Measurements from ENCODE around the gene SLC24A4. TPM values are rescaled to one million over a fixed set of nuclear protein-coding genes. Genes with fewer than 3 reads are reported as not detected.

SLC24A4 gene
- total RNA-seq, 1 donor from 2014 or later: 0.34 TPM

GRCh38 chr14:92383805-92384204, 60.8 kb downstream of the SLC24A4 start:
- Mint-ChIP-seq H3K9me3 (ENCODE audit: unreplicated experiment) (no peaks in the 10 kb centered on the region), H3K36me3 (ENCODE audit: unreplicated experiment) (no peaks in the 10 kb centered on the region), H3K27me3 (ENCODE audit: unreplicated experiment) (no peaks in the 10 kb centered on the region), H3K4me3 (ENCODE audit: unreplicated experiment) (no peak overlapping the region), H3K4me1 (ENCODE audit: low read depth, unreplicated experiment) (peaks cover 5% of the 10 kb centered on the region), H3K27ac (ENCODE audit: unreplicated experiment) (no peak overlapping the region)
- TF ChIP-seq, protein P1, sequence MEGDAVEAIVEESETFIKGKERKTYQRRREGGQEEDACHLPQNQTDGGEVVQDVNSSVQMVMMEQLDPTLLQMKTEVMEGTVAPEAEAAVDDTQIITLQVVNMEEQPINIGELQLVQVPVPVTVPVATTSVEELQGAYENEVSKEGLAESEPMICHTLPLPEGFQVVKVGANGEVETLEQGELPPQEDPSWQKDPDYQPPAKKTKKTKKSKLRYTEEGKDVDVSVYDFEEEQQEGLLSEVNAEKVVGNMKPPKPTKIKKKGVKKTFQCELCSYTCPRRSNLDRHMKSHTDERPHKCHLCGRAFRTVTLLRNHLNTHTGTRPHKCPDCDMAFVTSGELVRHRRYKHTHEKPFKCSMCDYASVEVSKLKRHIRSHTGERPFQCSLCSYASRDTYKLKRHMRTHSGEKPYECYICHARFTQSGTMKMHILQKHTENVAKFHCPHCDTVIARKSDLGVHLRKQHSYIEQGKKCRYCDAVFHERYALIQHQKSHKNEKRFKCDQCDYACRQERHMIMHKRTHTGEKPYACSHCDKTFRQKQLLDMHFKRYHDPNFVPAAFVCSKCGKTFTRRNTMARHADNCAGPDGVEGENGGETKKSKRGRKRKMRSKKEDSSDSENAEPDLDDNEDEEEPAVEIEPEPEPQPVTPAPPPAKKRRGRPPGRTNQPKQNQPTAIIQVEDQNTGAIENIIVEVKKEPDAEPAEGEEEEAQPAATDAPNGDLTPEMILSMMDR (IDR thresholded peaks at IDR 0.05; ENCODE audit: partially characterized antibody, unreplicated experiment): no peak
- no peak for DNase-seq

DNA sequence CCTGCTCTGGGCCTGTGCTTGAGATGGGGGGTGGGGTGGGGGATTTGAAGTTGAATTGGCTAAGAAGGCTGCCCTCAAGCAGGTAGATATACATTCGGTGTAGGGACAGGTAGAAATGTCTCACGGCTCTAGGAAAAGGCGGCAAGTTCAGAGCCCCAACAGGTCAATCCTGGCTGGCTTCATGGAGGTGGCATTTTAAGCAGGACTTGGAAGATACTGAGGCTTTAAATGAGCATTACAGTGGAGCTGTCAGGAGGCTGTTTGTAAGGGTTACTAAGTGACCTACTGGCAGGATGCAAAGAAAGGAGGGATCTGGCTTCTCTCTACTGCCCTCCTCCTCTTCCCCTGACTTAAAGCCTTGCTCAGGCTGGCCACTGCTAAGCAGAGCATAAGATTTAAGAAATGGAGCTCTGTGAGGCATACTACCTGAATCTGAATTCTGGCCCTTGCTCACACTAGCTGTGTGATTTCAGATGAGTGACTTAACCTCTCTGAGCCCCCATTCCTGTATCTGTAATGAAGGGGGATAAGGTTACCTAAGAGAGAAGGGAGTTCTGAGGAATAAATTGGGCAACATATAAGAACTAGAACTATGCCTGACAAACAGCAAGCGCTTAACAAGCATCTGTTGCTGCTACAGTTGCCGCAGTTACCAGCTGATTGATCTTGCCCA, 61.6 kb downstream of the SLC24A4 start:
- Mint-ChIP-seq H3K27me3 (ENCODE audit: unreplicated experiment) (no peaks in the 10 kb centered on the region), H3K4me1 (ENCODE audit: low read depth, unreplicated experiment) (peaks cover 5% of the 10 kb centered on the region), H3K9me3 (ENCODE audit: unreplicated experiment) (no peaks in the 10 kb centered on the region), H3K4me3 (ENCODE audit: unreplicated experiment) (no peak overlapping the region), H3K36me3 (ENCODE audit: unreplicated experiment) (no peaks in the 10 kb centered on the region), H3K27ac (ENCODE audit: unreplicated experiment) (no peak overlapping the region)
- TF ChIP-seq, protein P1 (IDR thresholded peaks at IDR 0.05; ENCODE audit: partially characterized antibody, unreplicated experiment): no peak
- DNase-seq: no peak

DNA sequence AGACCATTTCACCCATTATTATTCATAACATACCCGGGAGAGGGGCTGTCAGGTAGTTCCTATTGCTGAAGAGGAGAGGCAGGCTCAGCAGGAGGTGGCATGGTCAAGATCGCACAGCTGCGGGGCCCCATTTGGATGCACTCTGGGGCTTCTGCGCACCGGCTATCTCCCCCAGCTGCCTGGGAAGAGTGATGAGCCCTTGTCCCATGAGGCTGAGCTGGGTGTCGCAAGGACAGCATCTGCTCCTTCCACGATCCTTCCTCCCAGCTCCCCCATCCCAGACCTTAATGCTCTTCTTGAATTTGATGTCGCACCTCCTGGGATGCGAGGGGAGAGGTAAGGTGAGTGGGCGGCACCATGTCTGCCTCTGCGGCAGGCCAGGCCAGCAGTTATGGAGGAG, 62.6 kb downstream of the SLC24A4 start:
- peaks cover 5% of the 10 kb centered on the region for H3K4me1 Mint-ChIP-seq (ENCODE audit: low read depth, unreplicated experiment)

DNA sequence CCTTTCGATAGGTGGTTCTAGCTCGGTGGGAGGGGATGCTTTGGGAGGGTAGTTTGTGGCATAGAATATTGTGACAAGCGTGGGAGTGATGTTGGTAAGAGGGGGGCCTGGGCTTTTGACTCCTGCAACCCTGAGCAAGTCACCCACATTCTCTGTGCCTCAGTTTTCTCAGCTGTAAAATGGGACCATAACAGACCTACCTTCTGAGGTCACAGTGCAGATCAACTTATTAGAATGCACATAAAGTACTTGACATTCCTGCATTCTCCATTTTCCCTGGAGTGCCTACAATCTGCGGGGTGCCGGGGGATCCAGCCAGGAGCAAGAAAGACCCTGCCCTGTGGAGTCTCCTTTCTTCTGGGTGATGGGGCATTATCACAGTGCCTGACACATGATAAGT, 63.2 kb downstream of the SLC24A4 start:
- no peak overlapping the region for H3K4me3 Mint-ChIP-seq (ENCODE audit: unreplicated experiment)
- H3K36me3 Mint-ChIP-seq (ENCODE audit: unreplicated experiment): no peaks in the 10 kb centered on the region
- TF ChIP-seq, protein P1 (IDR thresholded peaks at IDR 0.05; ENCODE audit: partially characterized antibody, unreplicated experiment): no peak
- H3K27ac Mint-ChIP-seq (ENCODE audit: unreplicated experiment): no peak overlapping the region
- peaks cover 5% of the 10 kb centered on the region for H3K4me1 Mint-ChIP-seq (ENCODE audit: low read depth, unreplicated experiment)
- H3K9me3 Mint-ChIP-seq (ENCODE audit: unreplicated experiment): no peaks in the 10 kb centered on the region
- H3K27me3 Mint-ChIP-seq (ENCODE audit: unreplicated experiment): no peaks in the 10 kb centered on the region
- DNase-seq: no peak

More for the DNA sequence above, 62.6 kb downstream of the SLC24A4 start:
- no peak for DNase-seq
- H3K9me3 Mint-ChIP-seq (ENCODE audit: unreplicated experiment): no peaks in the 10 kb centered on the region
- TF ChIP-seq, protein P1 (IDR thresholded peaks at IDR 0.05; ENCODE audit: partially characterized antibody, unreplicated experiment): no peak
- H3K4me3 Mint-ChIP-seq (ENCODE audit: unreplicated experiment): no peak overlapping the region
- no peaks in the 10 kb centered on the region for H3K27me3 Mint-ChIP-seq (ENCODE audit: unreplicated experiment)
- H3K36me3 Mint-ChIP-seq (ENCODE audit: unreplicated experiment): no peaks in the 10 kb centered on the region
- no peak overlapping the region for H3K27ac Mint-ChIP-seq (ENCODE audit: unreplicated experiment)

DNA sequence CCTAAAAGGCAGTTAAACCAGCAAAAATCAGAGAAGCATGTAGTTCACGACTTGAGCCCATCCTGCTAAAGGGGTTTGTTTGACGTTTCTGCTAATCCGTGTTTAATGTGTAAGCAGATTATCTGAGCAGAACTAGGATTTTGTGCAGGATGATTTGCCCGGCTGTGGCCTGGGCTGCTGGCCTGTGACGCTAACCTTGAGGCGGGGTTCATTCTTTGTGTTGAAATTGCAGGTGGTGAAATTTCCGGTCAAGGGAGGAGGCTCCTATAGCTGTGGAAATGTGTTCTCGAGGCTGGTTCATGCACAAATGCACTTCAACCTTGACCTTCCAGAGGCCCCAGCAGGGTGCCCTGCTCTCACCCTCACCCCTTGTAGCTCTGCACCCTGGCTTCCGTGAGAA, 63.7 kb downstream of the SLC24A4 start:
- TF ChIP-seq, protein P1 (IDR thresholded peaks at IDR 0.05; ENCODE audit: partially characterized antibody, unreplicated experiment): no peak
- Mint-ChIP-seq H3K27ac (ENCODE audit: unreplicated experiment) (no peak overlapping the region), H3K4me3 (ENCODE audit: unreplicated experiment) (no peak overlapping the region), H3K4me1 (ENCODE audit: low read depth, unreplicated experiment) (peaks cover 5% of the 10 kb centered on the region), H3K36me3 (ENCODE audit: unreplicated experiment) (no peaks in the 10 kb centered on the region), H3K27me3 (ENCODE audit: unreplicated experiment) (peaks cover 2% of the 10 kb centered on the region), H3K9me3 (ENCODE audit: unreplicated experiment) (no peaks in the 10 kb centered on the region)
- DNase-seq: no peak

Measured in glutamatergic neuron (in vitro differentiated cells).